ENCODE results near the gene NR5A2. TPM values are rescaled to one million over a fixed set of nuclear protein-coding genes. Genes with fewer than 3 reads are reported as not detected.

The NR5A2 gene
- total and polyA plus RNA-seq, 7 donors = 0.49 to 13.8 (median 1.9) TPM

DNA sequence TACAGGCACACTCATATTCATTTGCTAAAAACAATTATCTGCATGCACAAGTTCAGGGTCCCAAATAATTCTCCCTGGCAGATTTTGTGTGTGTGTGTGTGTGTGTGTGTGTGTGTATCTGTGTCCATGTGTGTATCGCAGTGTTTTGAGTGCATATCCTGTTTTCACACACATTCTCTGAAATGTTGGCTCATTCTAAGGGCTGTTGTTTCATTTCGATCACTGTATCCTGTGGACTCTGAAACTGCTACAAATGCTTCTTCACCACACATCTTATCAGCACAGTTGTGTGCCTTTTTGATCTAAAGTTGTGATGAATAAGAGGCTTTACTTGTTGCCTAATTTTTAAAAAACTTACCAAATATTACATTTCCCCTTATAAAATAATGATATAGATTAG is 34.6 kb downstream of the NR5A2 start:
- H3K4me3 ChIP-seq = no peak overlapping the region

DNA sequence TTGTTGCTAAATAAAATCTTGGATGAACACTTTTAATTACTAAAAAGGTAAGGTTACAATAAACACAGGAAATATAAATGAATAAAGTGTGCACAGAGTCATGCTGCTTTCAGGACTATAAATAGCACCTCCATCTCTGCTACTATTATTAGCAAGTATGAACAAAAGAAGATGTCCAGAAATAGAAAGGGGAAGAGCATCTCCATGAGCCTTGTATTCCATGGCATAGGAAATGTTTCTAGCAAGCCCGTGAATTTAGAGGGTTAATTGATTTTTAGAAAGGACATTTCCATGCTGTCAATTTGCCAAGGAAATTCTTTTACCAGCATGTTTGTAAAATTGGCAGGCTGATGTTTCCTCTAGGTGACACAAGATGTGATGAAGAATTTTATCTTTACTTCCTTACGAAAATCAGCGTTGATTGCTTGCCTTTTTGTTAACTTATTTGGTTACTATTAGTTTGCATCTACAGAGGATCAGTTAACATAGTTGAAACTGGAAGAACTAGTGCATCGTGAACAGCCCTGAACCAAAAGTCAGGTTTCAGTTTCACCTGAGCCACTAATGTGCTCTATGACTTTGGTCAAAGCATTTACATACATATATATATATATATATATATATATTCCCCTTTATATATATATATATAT is 45.3 kb downstream of the NR5A2 start:
- no peak for DNase-seq
- TF ChIP-seq POLR2A (IDR thresholded peaks at IDR 0.05) = no peak
- TF ChIP-seq EP300 (IDR thresholded peaks at IDR 0.05) = no peak
- TF ChIP-seq, protein P1, sequence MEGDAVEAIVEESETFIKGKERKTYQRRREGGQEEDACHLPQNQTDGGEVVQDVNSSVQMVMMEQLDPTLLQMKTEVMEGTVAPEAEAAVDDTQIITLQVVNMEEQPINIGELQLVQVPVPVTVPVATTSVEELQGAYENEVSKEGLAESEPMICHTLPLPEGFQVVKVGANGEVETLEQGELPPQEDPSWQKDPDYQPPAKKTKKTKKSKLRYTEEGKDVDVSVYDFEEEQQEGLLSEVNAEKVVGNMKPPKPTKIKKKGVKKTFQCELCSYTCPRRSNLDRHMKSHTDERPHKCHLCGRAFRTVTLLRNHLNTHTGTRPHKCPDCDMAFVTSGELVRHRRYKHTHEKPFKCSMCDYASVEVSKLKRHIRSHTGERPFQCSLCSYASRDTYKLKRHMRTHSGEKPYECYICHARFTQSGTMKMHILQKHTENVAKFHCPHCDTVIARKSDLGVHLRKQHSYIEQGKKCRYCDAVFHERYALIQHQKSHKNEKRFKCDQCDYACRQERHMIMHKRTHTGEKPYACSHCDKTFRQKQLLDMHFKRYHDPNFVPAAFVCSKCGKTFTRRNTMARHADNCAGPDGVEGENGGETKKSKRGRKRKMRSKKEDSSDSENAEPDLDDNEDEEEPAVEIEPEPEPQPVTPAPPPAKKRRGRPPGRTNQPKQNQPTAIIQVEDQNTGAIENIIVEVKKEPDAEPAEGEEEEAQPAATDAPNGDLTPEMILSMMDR (IDR thresholded peaks at IDR 0.05) = no peak
- no peak for TF ChIP-seq POLR2AphosphoS5 (IDR thresholded peaks at IDR 0.05)
- WGBS, 2 donors = 46 to 50% methylated on average over 4 of the region's 4 CpGs
- Histone ChIP-seq H3K27ac (no peak overlapping the region), H3K9me3 (no peaks in the 10 kb centered on the region), H3K27me3 (no peaks in the 10 kb centered on the region), H3K4me3 (no peak overlapping the region), H3K4me1 (peaks cover 0 to 10% (median 2%) of the 10 kb centered on the region in 4 donors), H3K36me3 (no peaks in the 10 kb centered on the region)
- intact Hi-C loops (cut with DNase I) = no loop called here

More for the DNA sequence above, 34.6 kb downstream of the NR5A2 start:
- WGBS, 2 donors = 82 to 92% methylated on average over 2 of the region's 2 CpGs
- intact Hi-C loops (cut with DNase I) = no loop called here
- Histone ChIP-seq H3K36me3 (no peaks in the 10 kb centered on the region), H3K9me3 (no peaks in the 10 kb centered on the region), H3K27ac (no peak overlapping the region), H3K4me1 (no peaks in the 10 kb centered on the region), H3K27me3 (no peaks in the 10 kb centered on the region)
- no peak for DNase-seq
- TF ChIP-seq POLR2AphosphoS5 (IDR thresholded peaks at IDR 0.05) (no peak), POLR2A (IDR thresholded peaks at IDR 0.05) (no peak)
- TF ChIP-seq, protein P1 (IDR thresholded peaks at IDR 0.05) = no peak

DNA sequence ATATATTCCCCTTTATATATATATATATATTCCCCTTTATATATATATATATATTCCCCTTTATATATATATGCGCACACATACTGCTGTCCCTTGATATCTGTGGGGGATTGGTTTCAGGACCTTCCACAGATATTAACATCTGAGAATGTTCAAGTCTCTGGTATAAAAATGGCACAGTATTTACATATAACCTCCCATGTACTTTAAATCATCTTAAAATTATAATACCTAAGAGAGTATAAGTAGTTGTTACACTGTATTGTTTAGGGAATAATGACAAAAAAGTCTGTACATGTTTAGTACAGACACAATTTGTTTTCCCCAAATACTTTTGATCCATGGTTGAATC is 45.8 kb downstream of the NR5A2 start:
- WGBS, 2 donors = 89 to 95% methylated on average over 1 of the region's 1 CpG
- H3K27ac ChIP-seq = no peak overlapping the region
- no peak for TF ChIP-seq POLR2A (IDR thresholded peaks at IDR 0.05)
- TF ChIP-seq, protein P1 (IDR thresholded peaks at IDR 0.05) = no peak
- no peak for TF ChIP-seq EP300 (IDR thresholded peaks at IDR 0.05)
- no peak for TF ChIP-seq POLR2AphosphoS5 (IDR thresholded peaks at IDR 0.05)
- no peaks in the 10 kb centered on the region for H3K36me3 ChIP-seq
- DNase-seq = no peak
- no peak overlapping the region for H3K4me3 ChIP-seq
- no peaks in the 10 kb centered on the region for H3K27me3 ChIP-seq
- intact Hi-C loops (cut with DNase I) = no loop called here
- H3K9me3 ChIP-seq = no peaks in the 10 kb centered on the region
- peaks cover 0 to 10% (median 2%) of the 10 kb centered on the region in 4 donors for H3K4me1 ChIP-seq

DNA sequence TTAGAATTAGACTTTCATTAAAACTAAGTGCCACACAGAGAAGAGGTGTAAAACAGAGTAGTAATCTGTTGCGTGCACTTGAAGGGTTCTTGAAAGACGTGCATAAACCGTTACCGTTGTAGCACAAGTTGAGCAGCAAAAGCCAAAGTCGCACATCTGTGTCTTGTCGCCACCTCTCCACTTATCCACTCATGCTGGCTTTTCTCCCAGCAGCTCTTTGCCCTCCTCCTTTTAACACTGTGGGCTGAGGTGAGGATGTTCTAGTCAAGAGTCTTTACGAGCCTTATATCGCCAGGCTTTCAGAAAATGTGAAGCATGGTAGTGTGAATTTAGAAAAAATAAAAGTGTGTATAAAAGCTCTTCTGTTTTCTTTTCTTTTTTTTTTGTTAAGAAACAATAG is 48.0 kb downstream of the NR5A2 start:
- peaks cover 0 to 10% (median 2%) of the 10 kb centered on the region in 4 donors for H3K4me1 ChIP-seq
- intact Hi-C loops (cut with DNase I) = no loop called here
- no peaks in the 10 kb centered on the region for H3K36me3 ChIP-seq
- no peaks in the 10 kb centered on the region for H3K9me3 ChIP-seq
- no peak for DNase-seq
- H3K27me3 ChIP-seq = no peaks in the 10 kb centered on the region
- 61 to 82% methylated on average over 8 of the region's 8 CpGs for WGBS, 2 donors
- no peak for TF ChIP-seq POLR2AphosphoS5 (IDR thresholded peaks at IDR 0.05)
- no peak for TF ChIP-seq POLR2A (IDR thresholded peaks at IDR 0.05)
- TF ChIP-seq, protein P1 (IDR thresholded peaks at IDR 0.05) = no peak
- TF ChIP-seq EP300 (IDR thresholded peaks at IDR 0.05) = no peak
- no peak overlapping the region for H3K27ac ChIP-seq
- no peak overlapping the region for H3K4me3 ChIP-seq
